ENCODE measurements around the gene NKIRAS2.

Gene NKIRAS2

DNA sequence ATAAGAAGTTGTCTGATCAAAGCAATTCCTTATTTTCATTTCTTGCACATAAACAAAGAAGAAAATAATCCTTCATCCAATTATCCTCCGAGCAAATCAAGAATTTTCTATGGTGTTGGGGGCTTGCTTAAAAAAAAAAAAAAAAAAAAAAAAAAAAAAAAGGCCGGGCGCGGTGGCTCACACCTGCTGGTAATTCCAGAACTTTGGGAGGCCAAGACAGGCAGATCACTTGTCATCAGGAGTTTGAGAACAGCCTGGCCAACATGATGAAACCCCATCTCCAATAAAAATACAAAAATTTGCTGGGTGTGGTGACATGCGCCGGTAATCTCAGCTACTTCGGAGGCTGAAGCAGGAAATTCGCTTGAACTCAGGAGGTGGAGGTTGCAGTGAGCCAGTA, 34.0 kb upstream of the NKIRAS2 start:
- no peak overlapping the region for H3K4me3 ChIP-seq (replicated peaks in 1 of 2; ENCODE audit: low read depth in 2 of 2, low read length in 2 of 2)
- no peak for DNase-seq (ENCODE audit: low read depth in 2 of 2)
- TF ChIP-seq, protein P1, sequence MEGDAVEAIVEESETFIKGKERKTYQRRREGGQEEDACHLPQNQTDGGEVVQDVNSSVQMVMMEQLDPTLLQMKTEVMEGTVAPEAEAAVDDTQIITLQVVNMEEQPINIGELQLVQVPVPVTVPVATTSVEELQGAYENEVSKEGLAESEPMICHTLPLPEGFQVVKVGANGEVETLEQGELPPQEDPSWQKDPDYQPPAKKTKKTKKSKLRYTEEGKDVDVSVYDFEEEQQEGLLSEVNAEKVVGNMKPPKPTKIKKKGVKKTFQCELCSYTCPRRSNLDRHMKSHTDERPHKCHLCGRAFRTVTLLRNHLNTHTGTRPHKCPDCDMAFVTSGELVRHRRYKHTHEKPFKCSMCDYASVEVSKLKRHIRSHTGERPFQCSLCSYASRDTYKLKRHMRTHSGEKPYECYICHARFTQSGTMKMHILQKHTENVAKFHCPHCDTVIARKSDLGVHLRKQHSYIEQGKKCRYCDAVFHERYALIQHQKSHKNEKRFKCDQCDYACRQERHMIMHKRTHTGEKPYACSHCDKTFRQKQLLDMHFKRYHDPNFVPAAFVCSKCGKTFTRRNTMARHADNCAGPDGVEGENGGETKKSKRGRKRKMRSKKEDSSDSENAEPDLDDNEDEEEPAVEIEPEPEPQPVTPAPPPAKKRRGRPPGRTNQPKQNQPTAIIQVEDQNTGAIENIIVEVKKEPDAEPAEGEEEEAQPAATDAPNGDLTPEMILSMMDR (IDR thresholded peaks at IDR 0.05; ENCODE audit: low read depth, low read length), result no peak

DNA sequence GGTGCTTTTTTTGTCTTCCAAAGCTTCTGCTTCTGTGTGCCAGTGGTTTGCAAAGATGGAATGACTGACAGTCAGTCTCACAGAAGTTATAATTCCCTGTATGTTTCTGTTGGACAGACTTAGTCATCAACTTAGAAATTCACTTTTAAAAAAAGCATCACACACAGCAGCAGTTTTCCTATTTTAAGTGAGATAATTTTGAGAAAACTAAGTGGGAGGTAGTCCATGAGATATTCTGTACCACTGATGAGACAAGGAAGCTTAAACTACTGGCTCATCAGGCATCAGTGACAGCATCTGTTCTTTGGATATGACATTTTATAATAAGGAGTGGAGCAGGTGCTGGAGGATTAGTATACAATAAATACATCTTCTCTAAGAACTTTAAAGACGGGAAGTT, 33.3 kb upstream of the NKIRAS2 start:
- TF ChIP-seq, protein P1 (IDR thresholded peaks at IDR 0.05; ENCODE audit: low read depth, low read length), result no peak
- no peak overlapping the region for H3K4me3 ChIP-seq (replicated peaks in 1 of 2; ENCODE audit: low read depth in 2 of 2, low read length in 2 of 2)
- no peak for DNase-seq (ENCODE audit: low read depth in 2 of 2)

DNA sequence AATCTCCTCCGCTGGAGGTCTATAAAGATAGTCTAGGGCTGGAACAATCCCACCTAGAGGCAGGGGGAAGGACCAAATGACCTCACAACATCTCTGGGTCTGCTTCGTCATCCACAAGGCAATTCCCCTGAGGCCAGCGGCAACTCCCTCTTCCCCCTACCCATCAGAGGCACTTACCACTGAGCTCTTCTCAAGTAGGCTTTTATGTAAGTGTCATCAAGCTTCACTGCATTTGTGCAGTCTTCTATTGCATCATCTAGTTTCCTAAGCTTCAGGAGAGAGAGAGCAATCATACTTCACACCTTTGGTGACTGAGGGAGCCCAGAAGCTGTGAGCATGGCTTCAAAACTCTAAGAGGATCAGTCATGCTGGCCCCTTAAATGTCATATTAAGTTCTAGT, 32.2 kb upstream of the NKIRAS2 start:
- H3K4me3 ChIP-seq (replicated peaks in 1 of 2; ENCODE audit: low read depth in 2 of 2, low read length in 2 of 2), result no peak overlapping the region
- DNase-seq (ENCODE audit: low read depth in 2 of 2), result no peak
- TF ChIP-seq, protein P1 (IDR thresholded peaks at IDR 0.05; ENCODE audit: low read depth, low read length), result no peak

DNA sequence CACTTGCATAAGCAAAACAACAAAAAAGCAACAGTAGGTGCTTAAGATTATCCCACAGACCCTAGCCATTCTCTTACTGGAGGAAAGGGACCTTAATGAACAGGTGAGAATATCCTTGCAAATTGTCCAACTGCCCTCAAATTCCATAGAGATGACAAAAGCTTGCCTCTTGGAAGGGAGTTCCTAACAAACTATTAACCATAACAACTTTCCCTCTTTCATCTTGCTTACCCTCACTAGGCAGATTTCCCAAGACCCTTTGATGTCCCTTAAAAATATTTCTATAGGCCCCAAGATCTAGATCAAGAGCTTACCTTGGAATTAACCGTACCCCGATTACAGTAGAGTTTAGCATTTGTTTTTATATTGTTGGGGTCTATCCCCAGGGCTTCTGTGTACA, 31.5 kb upstream of the NKIRAS2 start:
- DNase-seq (ENCODE audit: low read depth in 2 of 2), result no peak
- no peak overlapping the region for H3K4me3 ChIP-seq (replicated peaks in 1 of 2; ENCODE audit: low read depth in 2 of 2, low read length in 2 of 2)
- TF ChIP-seq, protein P1 (IDR thresholded peaks at IDR 0.05; ENCODE audit: low read depth, low read length), result no peak

DNA sequence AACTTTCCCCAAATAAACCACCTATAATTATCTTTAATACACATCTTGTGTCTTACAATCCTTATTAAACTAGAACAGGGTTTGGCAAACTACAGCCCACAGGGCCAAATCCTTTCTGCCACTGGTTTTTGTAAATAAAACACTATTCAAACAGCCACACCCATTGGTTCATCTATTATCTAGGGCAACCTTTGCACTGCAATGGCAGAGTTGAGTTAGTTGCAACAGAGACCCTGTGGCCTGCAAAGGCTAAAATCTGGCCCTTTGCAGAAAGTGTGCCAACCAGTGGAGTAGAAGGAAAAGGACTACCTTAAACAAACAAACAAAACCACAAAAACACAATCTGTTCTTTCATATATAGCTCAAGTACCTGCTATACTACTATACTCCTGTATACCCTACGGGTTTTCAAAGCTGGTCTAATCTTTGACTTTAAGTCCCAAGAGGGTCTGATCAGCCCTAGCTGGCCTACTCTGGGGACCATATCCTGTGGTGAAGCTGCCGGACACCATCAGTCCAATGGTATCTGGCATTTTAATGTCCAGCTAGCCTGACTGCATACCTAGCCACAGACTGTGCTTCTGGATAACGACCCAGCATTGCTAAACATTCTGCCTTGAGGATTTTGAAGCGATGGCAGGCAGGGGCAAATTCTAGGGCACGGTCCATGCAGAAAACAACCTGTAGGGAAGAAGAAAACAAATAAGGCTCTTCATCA, 30.0 kb upstream of the NKIRAS2 start:
- TF ChIP-seq, protein P1 (IDR thresholded peaks at IDR 0.05; ENCODE audit: low read depth, low read length), result no peak
- DNase-seq (ENCODE audit: low read depth in 2 of 2), result no peak
- no peak overlapping the region for H3K4me3 ChIP-seq (replicated peaks in 1 of 2; ENCODE audit: low read depth in 2 of 2, low read length in 2 of 2)

DNA sequence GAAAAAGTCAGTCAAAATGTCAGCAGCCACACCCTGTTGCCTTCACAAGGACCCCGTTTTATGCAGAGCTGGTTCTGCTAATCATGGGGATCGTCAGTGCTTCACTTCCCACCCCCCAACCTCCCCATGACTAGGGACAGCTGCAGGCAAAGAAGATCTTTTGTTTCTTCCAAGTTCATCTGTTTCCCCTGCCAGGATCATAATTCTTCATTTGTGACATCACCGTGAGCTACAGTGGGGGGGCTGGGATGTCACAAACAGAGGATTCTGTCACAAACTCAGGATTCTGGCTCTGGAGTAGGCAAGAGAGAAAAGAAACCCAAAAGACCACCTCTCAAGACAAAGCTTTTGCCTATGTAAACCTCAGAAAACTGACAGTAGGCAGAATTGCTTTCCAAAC, 27.3 kb upstream of the NKIRAS2 start:
- no peak overlapping the region for H3K4me3 ChIP-seq (replicated peaks in 1 of 2; ENCODE audit: low read depth in 2 of 2, low read length in 2 of 2)
- peak in 1 of 2 donors; percentile 27 for DNase-seq (ENCODE audit: low read depth in 2 of 2)
- TF ChIP-seq, protein P1 (IDR thresholded peaks at IDR 0.05; ENCODE audit: low read depth, low read length), result no peak

DNA sequence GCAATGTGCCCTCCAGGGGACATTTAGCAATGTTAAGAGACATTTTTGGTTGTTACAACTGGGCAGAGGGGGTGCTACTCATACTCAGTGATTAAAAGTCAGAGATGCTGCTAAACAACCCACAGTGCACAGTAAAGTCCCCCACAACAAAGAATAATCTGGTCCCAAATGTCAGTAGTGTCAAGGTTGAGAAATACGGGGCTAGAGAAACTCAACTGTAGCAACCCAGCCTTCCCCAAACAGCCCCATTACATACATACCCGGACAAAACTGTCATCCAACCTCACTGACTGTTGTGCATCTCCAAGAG, 23.1 kb upstream of the NKIRAS2 start:
- no peak overlapping the region for H3K4me3 ChIP-seq (replicated peaks in 1 of 2; ENCODE audit: low read depth in 2 of 2, low read length in 2 of 2)
- DNase-seq (ENCODE audit: low read depth in 2 of 2), result no peak
- TF ChIP-seq, protein P1 (IDR thresholded peaks at IDR 0.05; ENCODE audit: low read depth, low read length), result no peak

Measured in cardiac fibroblast (primary cell).